ENCODE data around the gene CHN1. TPM values are rescaled to one million over a fixed set of nuclear protein-coding genes. Genes with fewer than 3 reads are reported as not detected.

The CHN1 gene
- total and polyA plus RNA-seq, 2 donors from 2014 or later, result 6.5 to 14.1 TPM

DNA sequence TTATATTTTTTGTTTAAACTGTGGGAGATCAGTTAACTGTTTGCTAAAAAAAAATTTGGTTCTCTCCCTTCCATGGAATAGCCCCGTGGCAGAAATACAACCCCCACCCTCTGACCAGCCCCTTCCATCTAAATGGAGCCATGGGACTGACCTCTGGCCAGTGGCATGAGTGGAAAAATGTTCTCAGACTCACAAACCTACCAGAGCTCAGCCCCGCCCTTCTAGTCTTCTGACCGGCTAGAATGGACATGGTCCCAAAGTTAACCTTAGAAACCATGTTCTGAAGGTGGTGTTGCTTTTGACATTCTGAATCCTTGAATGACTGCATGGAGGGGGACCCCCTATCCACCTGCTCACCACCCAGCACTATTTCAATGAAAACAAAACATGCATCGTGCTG, 239.6 kb downstream of the CHN1 start:
- H3K4me1 ChIP-seq (ENCODE audit: control insufficient read depth in 2 of 3, insufficient read depth in 2 of 3, low read depth in 1 of 3, low read length in 3 of 3), result no peaks in the 10 kb centered on the region
- H3K4me3 ChIP-seq (ENCODE audit: low read length in 3 of 3), result no peak overlapping the region
- no peak overlapping the region for H3K9ac ChIP-seq (ENCODE audit: low read length in 3 of 3)
- no peak for FAIRE-seq
- TF ChIP-seq, protein P1, sequence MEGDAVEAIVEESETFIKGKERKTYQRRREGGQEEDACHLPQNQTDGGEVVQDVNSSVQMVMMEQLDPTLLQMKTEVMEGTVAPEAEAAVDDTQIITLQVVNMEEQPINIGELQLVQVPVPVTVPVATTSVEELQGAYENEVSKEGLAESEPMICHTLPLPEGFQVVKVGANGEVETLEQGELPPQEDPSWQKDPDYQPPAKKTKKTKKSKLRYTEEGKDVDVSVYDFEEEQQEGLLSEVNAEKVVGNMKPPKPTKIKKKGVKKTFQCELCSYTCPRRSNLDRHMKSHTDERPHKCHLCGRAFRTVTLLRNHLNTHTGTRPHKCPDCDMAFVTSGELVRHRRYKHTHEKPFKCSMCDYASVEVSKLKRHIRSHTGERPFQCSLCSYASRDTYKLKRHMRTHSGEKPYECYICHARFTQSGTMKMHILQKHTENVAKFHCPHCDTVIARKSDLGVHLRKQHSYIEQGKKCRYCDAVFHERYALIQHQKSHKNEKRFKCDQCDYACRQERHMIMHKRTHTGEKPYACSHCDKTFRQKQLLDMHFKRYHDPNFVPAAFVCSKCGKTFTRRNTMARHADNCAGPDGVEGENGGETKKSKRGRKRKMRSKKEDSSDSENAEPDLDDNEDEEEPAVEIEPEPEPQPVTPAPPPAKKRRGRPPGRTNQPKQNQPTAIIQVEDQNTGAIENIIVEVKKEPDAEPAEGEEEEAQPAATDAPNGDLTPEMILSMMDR (IDR thresholded peaks at IDR 0.05; ENCODE audit: borderline replicate concordance, extremely low read depth, insufficient read depth), result no peak
- H3K36me3 ChIP-seq (ENCODE audit: control insufficient read depth in 2 of 3, insufficient read depth in 3 of 3, low read length in 3 of 3), result no peaks in the 10 kb centered on the region
- no peak for DNase-seq
- no peak overlapping the region for H3K27ac ChIP-seq (ENCODE audit: low read depth in 2 of 2, low read length in 2 of 2)
- no peaks in the 10 kb centered on the region for H3K9me3 ChIP-seq (ENCODE audit: control insufficient read depth in 2 of 3, insufficient read depth in 1 of 3, low read length in 3 of 3)
- no peaks in the 10 kb centered on the region for H3K27me3 ChIP-seq (ENCODE audit: control insufficient read depth, insufficient read depth, low read length)
- intact Hi-C loops (cut with DNase I), result no loop called here

- Histone ChIP-seq H3K36me3 (ENCODE audit: control insufficient read depth in 2 of 3, insufficient read depth in 3 of 3, low read length in 3 of 3) (no peaks in the 10 kb centered on the region), H3K27me3 (ENCODE audit: control insufficient read depth, insufficient read depth, low read length) (no peaks in the 10 kb centered on the region), H3K9me3 (ENCODE audit: control insufficient read depth in 2 of 3, insufficient read depth in 1 of 3, low read length in 3 of 3) (no peaks in the 10 kb centered on the region), H3K9ac (ENCODE audit: low read length in 3 of 3) (no peak within 1 kb of the TSS), H3K27ac (ENCODE audit: low read depth in 2 of 2, low read length in 2 of 2) (no peak within 1 kb of the TSS), H3K4me3 (ENCODE audit: low read length in 3 of 3) (no peak within 1 kb of the TSS), H3K4me1 (ENCODE audit: control insufficient read depth in 2 of 3, insufficient read depth in 2 of 3, low read depth in 1 of 3, low read length in 3 of 3) (no peaks in the 10 kb centered on the region)
- intact Hi-C loops (cut with DNase I), result no loop called here
- FAIRE-seq (no peak), DNase-seq (peak in 3 of 5 donors; percentile 40 to 54 (median 49))
- TF ChIP-seq, protein P1 (IDR thresholded peaks at IDR 0.05; ENCODE audit: borderline replicate concordance, extremely low read depth, insufficient read depth), result no peak
Observed at GRCh38 chr2:174764280-174765255, 240.6 kb downstream of the CHN1 start, which contains the start of gene CHRNA1. TSS of gene CHRNA1 (minus strand) at chr2:174764472. CDS start at chr2:174764394, 78 bp downstream.

GRCh38 chr2:174763780-174764179, 241.4 kb downstream of the CHN1 start:
- intact Hi-C loops (cut with DNase I), result no loop called here
- H3K9ac ChIP-seq (ENCODE audit: low read length in 3 of 3), result no peak overlapping the region

More at GRCh38 chr2:174763780-174764179, 241.4 kb downstream of the CHN1 start:
- Histone ChIP-seq H3K4me1 (ENCODE audit: control insufficient read depth in 2 of 3, insufficient read depth in 2 of 3, low read depth in 1 of 3, low read length in 3 of 3) (no peaks in the 10 kb centered on the region), H3K36me3 (ENCODE audit: control insufficient read depth in 2 of 3, insufficient read depth in 3 of 3, low read length in 3 of 3) (no peaks in the 10 kb centered on the region), H3K27ac (ENCODE audit: low read depth in 2 of 2, low read length in 2 of 2) (no peak overlapping the region), H3K4me3 (ENCODE audit: low read length in 3 of 3) (no peak overlapping the region), H3K27me3 (ENCODE audit: control insufficient read depth, insufficient read depth, low read length) (no peaks in the 10 kb centered on the region), H3K9me3 (ENCODE audit: control insufficient read depth in 2 of 3, insufficient read depth in 1 of 3, low read length in 3 of 3) (no peaks in the 10 kb centered on the region)
- FAIRE-seq (no peak), DNase-seq (no peak)
- TF ChIP-seq, protein P1 (IDR thresholded peaks at IDR 0.05; ENCODE audit: borderline replicate concordance, extremely low read depth, insufficient read depth), result no peak

All from kidney (tissue), 14 donors.